Neural progenitor cell (in vitro differentiated cells): Measurements from ENCODE around the gene DPAGT1.

Experiments used
- CTCF ChIP-seq: fragments of 200-600 bp; sonication (generic); IDR thresholded peaks from 2 replicates; pipeline ENCODE4 v1.5.1; 2017; ENCODE audit warnings: antibody characterized with exemption, mild to moderate bottlenecking
- EZH2 ChIP-seq: fragments of 200-600 bp; sonication (generic); IDR thresholded peaks from 2 replicates; pipeline ENCODE4 v1.6.1; 2017; ENCODE audit warnings: antibody characterized with exemption, mild to moderate bottlenecking, moderate library complexity

- TF ChIP-seq CTCF (no peak), EZH2 (no peak)
Measured at GRCh38 chr11:119087123-119087522, 14.5 kb downstream of the DPAGT1 start.
